DND-41 (cell line): Measurements from ENCODE around the gene ARGFX.

Source experiments
- ATAC-seq: fragments of 200-7000 bp; cut with Tn5 transposase; 3 replicates; pipeline ENCODE4 v1.9.1; 2021; ENCODE audit warnings: low read depth; ENCODE audit not compliant: insufficient read depth
- DNase-seq: peaks from one replicate; pipeline ENCODE4 v3.0.0-alpha.2; 2020
- H2AFZ ChIP-seq: 2 replicates; pipeline ENCODE4 v1.6.0; 2012; ENCODE audit warnings: low read depth, low read length
- H3K27ac ChIP-seq: 2 replicates; pipeline ENCODE4 v1.5.1; 2012; ENCODE audit warnings: low read length, inconsistent platforms
- H3K27me3 ChIP-seq: fragments of 200-600 bp; sonication (generic); 2 replicates; pipeline ENCODE4 v1.6.0; 2012; ENCODE audit warnings: low read length, mild to moderate bottlenecking, inconsistent platforms; ENCODE audit not compliant: insufficient read depth, poor library complexity
- H3K36me3 ChIP-seq: 2 replicates; pipeline ENCODE4 v1.5.1; 2012; ENCODE audit warnings: low read length, inconsistent platforms; ENCODE audit not compliant: insufficient read depth
- H3K4me1 ChIP-seq: 2 replicates; pipeline ENCODE4 v1.5.1; 2012; ENCODE audit warnings: mild to moderate bottlenecking, low read length; ENCODE audit not compliant: insufficient read depth
- H3K4me2 ChIP-seq: 2 replicates; pipeline ENCODE4 v1.6.0; 2012; ENCODE audit warnings: mild to moderate bottlenecking, moderate library complexity, low read length, inconsistent platforms; ENCODE audit not compliant: insufficient read depth
- H3K4me3 ChIP-seq, 2 experiments: fragments of 200-600 bp in 1 of 2; shearing (Covaris generic) in 1 of 2; 2 replicates each; pipeline ENCODE4 v1.5.1; 2012 to 2016; ENCODE audit warnings: inconsistent platforms in 2 of 2, low read length in 2 of 2, mild to moderate bottlenecking in 2 of 2, low read depth in 1 of 2, moderate library complexity in 1 of 2
- H3K79me2 ChIP-seq: 2 replicates; pipeline ENCODE4 v1.6.0; 2012; ENCODE audit warnings: low read length, inconsistent platforms; ENCODE audit not compliant: insufficient read depth
- H3K9ac ChIP-seq: 2 replicates; pipeline ENCODE4 v1.6.0; 2012; ENCODE audit warnings: low read depth, mild to moderate bottlenecking, inconsistent platforms, low read length, moderate library complexity
- H3K9me3 ChIP-seq: 2 replicates; pipeline ENCODE4 v1.5.1; 2012; ENCODE audit warnings: low read length, moderate library complexity, mild to moderate bottlenecking, inconsistent platforms; ENCODE audit not compliant: insufficient read depth, severe bottlenecking
- H4K20me1 ChIP-seq: 2 replicates; pipeline ENCODE4 v1.6.0; 2012; ENCODE audit warnings: low read length; ENCODE audit not compliant: insufficient read depth
- CTCF ChIP-seq: IDR thresholded peaks from 2 replicates; pipeline ENCODE4 v1.5.1; 2012; ENCODE audit warnings: borderline replicate concordance, low read length, moderate library complexity, mild to moderate bottlenecking; ENCODE audit not compliant: poor library complexity, severe bottlenecking; ENCODE audit errors: extremely low read depth
- EZH2 ChIP-seq: IDR thresholded peaks from 3 replicates; pipeline ENCODE4 v1.6.1; 2012; ENCODE audit warnings: borderline replicate concordance, low read depth, mild to moderate bottlenecking, moderate library complexity, low read length, inconsistent platforms; ENCODE audit not compliant: severe bottlenecking

Gene ARGFX

GRCh38 chr3:121545574-121546455 is 21.9 kb upstream of the ARGFX start, which contains the start of gene POLQ:
POLQ (minus strand) TSS chr3:121545988; CDS start chr3:121545877, 111 bp downstream.
- peak within 1 kb of the TSS; percentile 99 for H2AFZ ChIP-seq
- TF ChIP-seq EZH2: no peak
- TF ChIP-seq CTCF: no peak
- peak; percentile 91 for DNase-seq
- peak within 1 kb of the TSS; percentile 85 to 94 for H3K4me3 ChIP-seq
- peak within 1 kb of the TSS; percentile 89 for H3K4me2 ChIP-seq
- ATAC-seq: peak; percentile 96
- H3K9ac ChIP-seq: peak within 1 kb of the TSS; percentile 84
- peaks cover 28% of the 10 kb centered on the region for H3K4me1 ChIP-seq
- peak within 1 kb of the TSS; percentile 89 for H3K27ac ChIP-seq
- no peaks in the 10 kb centered on the region for H3K27me3 ChIP-seq
- no peaks in the 10 kb centered on the region for H3K9me3 ChIP-seq
- peaks cover 46% of the 10 kb centered on the region for H3K79me2 ChIP-seq
- H3K36me3 ChIP-seq: peaks cover 24% of the 10 kb centered on the region
- H4K20me1 ChIP-seq: 0 out of 2 replicates have a peak, but pooled peaks cover 2% of the 10 kb centered on the region

GRCh38 chr3:121552379-121552778 is 15.4 kb upstream of the ARGFX start:
- H3K27me3 ChIP-seq: no peaks in the 10 kb centered on the region
- H3K79me2 ChIP-seq: no peaks in the 10 kb centered on the region
- H3K9me3 ChIP-seq: no peaks in the 10 kb centered on the region
- no peak; the same call in 2 of the 3 replicates for ATAC-seq
- no peak overlapping the region for H2AFZ ChIP-seq
- H3K4me3 ChIP-seq: no peak overlapping the region
- no peaks in the 10 kb centered on the region for H3K4me1 ChIP-seq
- TF ChIP-seq EZH2 (no peak), CTCF (no peak)
- no peak overlapping the region for H3K4me2 ChIP-seq
- DNase-seq: no peak
- no peak overlapping the region for H3K27ac ChIP-seq
- no peaks in the 10 kb centered on the region for H4K20me1 ChIP-seq
- no peak overlapping the region for H3K9ac ChIP-seq
- no peaks in the 10 kb centered on the region for H3K36me3 ChIP-seq

- Histone ChIP-seq H3K27me3 (no peaks in the 10 kb centered on the region), H3K79me2 (no peaks in the 10 kb centered on the region), H3K4me3 (no peak overlapping the region), H3K9ac (no peak overlapping the region), H3K9me3 (no peaks in the 10 kb centered on the region), H3K4me1 (no peaks in the 10 kb centered on the region), H2AFZ (no peak overlapping the region), H4K20me1 (no peaks in the 10 kb centered on the region), H3K4me2 (no peak overlapping the region), H3K36me3 (no peaks in the 10 kb centered on the region), H3K27ac (no peak overlapping the region)
- no peak for DNase-seq
- TF ChIP-seq EZH2: no peak
- no peak for TF ChIP-seq CTCF
- no peak for ATAC-seq
These were observed 15.0 kb upstream of the ARGFX start for GRCh38 chr3:121552797-121553196.
